ENCODE data around the gene CD84.

Gene CD84

DNA sequence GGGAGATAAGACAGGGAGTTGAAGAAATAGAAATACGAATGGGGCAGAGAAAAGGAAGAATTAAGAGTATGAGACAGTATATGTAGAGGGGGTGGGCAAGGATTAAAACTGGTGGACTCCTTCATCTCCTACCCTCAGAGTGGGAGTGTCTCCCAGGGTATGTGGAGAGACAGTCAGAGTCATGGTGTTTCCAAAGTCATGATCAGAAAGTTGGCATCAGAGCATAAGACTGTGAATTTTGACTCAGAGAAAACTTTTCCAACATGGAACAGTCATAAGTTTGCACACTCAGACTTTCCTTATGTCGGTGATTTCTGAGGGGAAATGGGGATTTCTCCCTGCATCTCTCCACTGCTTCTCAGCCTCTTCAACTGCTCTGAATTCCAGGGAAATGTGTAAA lies 2.4 kb downstream of the CD84 start:
- TF ChIP-seq CTCF (IDR thresholded peaks at IDR 0.05): no peak

- TF ChIP-seq CTCF (IDR thresholded peaks at IDR 0.05): no peak
Measured at GRCh38 chr1:160576390-160576789, 2.9 kb downstream of the CD84 start.

DNA sequence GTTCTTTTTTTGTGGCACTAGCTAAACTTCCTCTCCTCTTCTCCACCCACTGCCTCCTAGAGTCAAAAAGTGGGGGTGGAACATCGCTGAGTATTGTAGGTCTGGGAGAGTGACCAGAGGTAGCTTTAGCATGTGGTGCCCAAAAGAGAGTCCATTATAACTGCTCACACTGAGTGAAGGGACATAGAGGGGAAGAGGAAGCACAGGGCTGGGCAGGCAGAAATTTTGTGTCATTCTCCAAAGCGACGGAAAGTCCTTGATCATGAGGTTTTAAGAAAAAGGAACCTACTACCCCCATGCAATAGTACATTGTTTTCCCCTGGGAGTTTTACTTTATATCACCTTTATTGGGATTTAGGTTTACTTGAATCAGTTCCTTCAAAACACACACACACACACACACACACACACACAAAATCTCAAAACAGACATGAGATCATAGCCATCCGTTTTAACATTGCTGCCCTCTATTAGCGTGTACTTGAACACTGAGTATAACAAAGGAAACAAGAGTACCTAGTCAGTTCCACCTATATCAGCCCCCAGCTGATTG lies 4.1 kb downstream of the CD84 start:
- no peak for TF ChIP-seq CTCF (IDR thresholded peaks at IDR 0.05)

DNA sequence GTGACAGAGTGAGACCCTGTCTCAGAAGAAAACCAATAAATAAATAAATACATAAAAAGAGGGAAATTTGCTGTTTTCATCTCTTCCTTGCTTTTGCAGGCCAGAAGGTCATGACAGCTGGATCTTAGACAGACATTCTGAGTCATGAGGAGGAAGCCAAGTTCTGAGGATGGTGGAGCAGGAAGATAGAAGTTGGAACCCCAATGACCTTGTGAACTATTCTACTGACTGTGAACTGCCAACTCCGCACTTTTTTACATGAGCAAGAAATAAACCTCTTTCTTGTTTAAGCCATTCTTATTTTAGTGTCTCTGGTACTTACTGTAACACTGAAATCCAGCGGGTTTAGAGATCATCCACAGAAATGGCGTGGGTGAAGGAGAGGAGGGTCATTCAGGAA lies 8.5 kb downstream of the CD84 start:
- TF ChIP-seq CTCF (IDR thresholded peaks at IDR 0.05): no peak

GRCh38 chr1:160569806-160570205 lies 9.5 kb downstream of the CD84 start:
- no peak for TF ChIP-seq CTCF (IDR thresholded peaks at IDR 0.05)

GRCh38 chr1:160567858-160568682 lies 11.2 kb downstream of the CD84 start:
- no peak for TF ChIP-seq CTCF (IDR thresholded peaks at IDR 0.05)

GRCh38 chr1:160567341-160567740 lies 12.0 kb downstream of the CD84 start:
- TF ChIP-seq CTCF (IDR thresholded peaks at IDR 0.05): no peak
